RWPE2 (cell line): ENCODE measurements around the gene EIF3A.

ENCODE experiments used
- ATAC-seq: fragments of 200-7000 bp; cut with Tn5 transposase; 3 replicates; pipeline ENCODE4 v1.9.1; 2021; ENCODE audit warnings: low read depth
- DNase-seq: peaks from one replicate; pipeline ENCODE4 v3.0.0-alpha.2; 2020; ENCODE audit warnings: low spot score
- H3K27ac ChIP-seq: fragments of 450-650 bp; 2 replicates; pipeline ENCODE4 v1.5.1; 2017; ENCODE audit warnings: mild to moderate bottlenecking; ENCODE audit not compliant: poor library complexity, severe bottlenecking
- H3K27me3 ChIP-seq: fragments of 250-450 bp; sonication (Bioruptor Pico); 2 replicates; pipeline ENCODE4 v1.5.1; 2021; ENCODE audit warnings: mild to moderate bottlenecking, moderate library complexity; ENCODE audit not compliant: insufficient read depth, poor library complexity, severe bottlenecking
- H3K36me3 ChIP-seq: fragments of 250-450 bp; sonication (Bioruptor Pico); 2 replicates; pipeline ENCODE4 v1.5.1; 2020; ENCODE audit warnings: low read depth, mild to moderate bottlenecking, moderate library complexity
- H3K4me1 ChIP-seq: fragments of 250-450 bp; sonication (Bioruptor Pico); 2 replicates; pipeline ENCODE4 v1.5.1; 2021; ENCODE audit warnings: mild to moderate bottlenecking, moderate library complexity; ENCODE audit not compliant: insufficient read depth, poor library complexity, severe bottlenecking
- H3K4me3 ChIP-seq: fragments of 250-450 bp; sonication (Bioruptor Pico); 2 replicates; pipeline ENCODE4 v1.5.1; 2021; ENCODE audit warnings: mild to moderate bottlenecking, moderate library complexity; ENCODE audit not compliant: severe bottlenecking
- H3K9me3 ChIP-seq: fragments of 250-450 bp; sonication (Bioruptor Pico); 2 replicates; pipeline ENCODE4 v1.5.1; 2021; ENCODE audit warnings: mild to moderate bottlenecking, moderate library complexity; ENCODE audit not compliant: severe bottlenecking
- CTCF ChIP-seq: fragments of 450-650 bp; IDR thresholded peaks from one replicate; pipeline ENCODE4 v1.5.1; 2017; ENCODE audit warnings: mild to moderate bottlenecking, moderate library complexity; ENCODE audit not compliant: poor library complexity, severe bottlenecking

EIF3A gene

GRCh38 chr10:119080521-119081259 is at the start of gene EIF3A:
EIF3A (minus strand) TSS chr10:119080817; CDS start chr10:119080676, 141 bp downstream.
- H3K4me3 ChIP-seq, result peak within 1 kb of the TSS; percentile 87
- no peaks in the 10 kb centered on the region for H3K9me3 ChIP-seq
- peak; percentile 86 for DNase-seq
- peak; percentile 78 for ATAC-seq
- H3K27me3 ChIP-seq, result no peaks in the 10 kb centered on the region
- H3K4me1 ChIP-seq, result peaks cover 18% of the 10 kb centered on the region
- no peak for TF ChIP-seq CTCF
- H3K27ac ChIP-seq, result peak within 1 kb of the TSS; percentile 85
- H3K36me3 ChIP-seq, result peaks cover 35% of the 10 kb centered on the region

GRCh38 chr10:119129721-119130120 is 49.1 kb upstream of the EIF3A start:
- no peaks in the 10 kb centered on the region for H3K4me1 ChIP-seq
- no peak overlapping the region for H3K4me3 ChIP-seq
- no peak for ATAC-seq
- H3K9me3 ChIP-seq, result no peaks in the 10 kb centered on the region
- H3K36me3 ChIP-seq, result peaks cover 74% of the 10 kb centered on the region
- no peak overlapping the region for H3K27ac ChIP-seq
- no peak for TF ChIP-seq CTCF
- no peak for DNase-seq
- H3K27me3 ChIP-seq, result no peaks in the 10 kb centered on the region

- Histone ChIP-seq H3K36me3 (peaks cover 70% of the 10 kb centered on the region), H3K4me3 (no peak overlapping the region), H3K27ac (no peak overlapping the region), H3K4me1 (no peaks in the 10 kb centered on the region), H3K9me3 (no peaks in the 10 kb centered on the region), H3K27me3 (no peaks in the 10 kb centered on the region)
- no peak for ATAC-seq
- DNase-seq, result no peak
- no peak for TF ChIP-seq CTCF
Measured at GRCh38 chr10:119125942-119126341, 45.3 kb upstream of the EIF3A start.

- no peaks in the 10 kb centered on the region for H3K27me3 ChIP-seq
- H3K4me3 ChIP-seq, result no peak overlapping the region
- no peak for DNase-seq
- no peaks in the 10 kb centered on the region for H3K4me1 ChIP-seq
- no peaks in the 10 kb centered on the region for H3K9me3 ChIP-seq
- H3K27ac ChIP-seq, result no peak overlapping the region
- no peak for TF ChIP-seq CTCF
- ATAC-seq, result no peak
- H3K36me3 ChIP-seq, result peaks cover 74% of the 10 kb centered on the region
Measured at GRCh38 chr10:119120875-119121274, 40.3 kb upstream of the EIF3A start.

GRCh38 chr10:119120413-119120867 is 39.8 kb upstream of the EIF3A start:
- TF ChIP-seq CTCF, result no peak
- Histone ChIP-seq H3K27ac (no peak overlapping the region), H3K27me3 (no peaks in the 10 kb centered on the region), H3K4me3 (no peak overlapping the region), H3K9me3 (no peaks in the 10 kb centered on the region), H3K36me3 (peaks cover 70% of the 10 kb centered on the region), H3K4me1 (no peaks in the 10 kb centered on the region)
- no peak for ATAC-seq
- no peak for DNase-seq
